Thoracic aorta (tissue), 2 donors: ENCODE data around the gene NOL4L. TPM values are rescaled to one million over a fixed set of nuclear protein-coding genes. Genes with fewer than 3 reads are reported as not detected.

Experiments
- ATAC-seq: fragments of 150-250 bp; one replicate; pipeline ENCODE4 v1.8.0; 2017; ENCODE audit warnings: low read depth; ENCODE audit not compliant: insufficient number of reproducible peaks, low FRiP score
- DNase-seq: peaks from one replicate; pipeline ENCODE4 v3.0.0-alpha.2; 2020; ENCODE audit warnings: low spot score
- H3K27ac ChIP-seq, 2 donors: fragments of 200-600 bp; sonication (generic); 1 replicate in 1 of 2; 2 replicates in 1 of 2; pipeline ENCODE4 v1.5.1; 2016; ENCODE audit warnings: mild to moderate bottlenecking in 2 of 2, moderate library complexity in 2 of 2
- H3K27me3 ChIP-seq: fragments of 200-600 bp; sonication (generic); replicated peaks from 2 replicates; pipeline ENCODE4 v1.6.0; 2016; ENCODE audit warnings: mild to moderate bottlenecking; ENCODE audit not compliant: insufficient read depth
- H3K36me3 ChIP-seq: fragments of 200-600 bp; sonication (generic); one replicate; pipeline ENCODE4 v1.5.1; 2016
- H3K4me1 ChIP-seq, 2 donors: fragments of 200-600 bp; sonication (generic); 1 replicate in 1 of 2; 2 replicates in 1 of 2; pipeline versions ENCODE4 v1.5.1 to v1.6.0; 2016; ENCODE audit warnings: low read depth in 2 of 2, mild to moderate bottlenecking in 1 of 2; ENCODE audit not compliant: control insufficient read depth in 1 of 2
- H3K4me3 ChIP-seq: fragments of 200-600 bp; sonication (generic); 2 replicates; pipeline ENCODE4 v1.5.1; 2016; ENCODE audit warnings: mild to moderate bottlenecking
- H3K9me3 ChIP-seq: fragments of 200-600 bp; sonication (generic); 2 replicates; pipeline ENCODE4 v1.5.1; 2016
- total RNA-seq, 2 donors: library from RNA; depleted of rRNA; stranded (reverse); fragments of >200 nt; gene quantifications; one replicate each; pipeline versions ENCODE4 v1.1.0 to v1.2.3, GENCODE V29; 2016
- TF ChIP-seq, protein P1 (sequence below): fragments of 200-600 bp; sonication (generic); IDR thresholded peaks from one replicate; pipeline ENCODE4 v1.5.1; 2019; ENCODE audit warnings: antibody characterized with exemption

Gene NOL4L
- total RNA-seq, 2 donors from 2014 or later: 17.5 to 23.7 TPM

DNA sequence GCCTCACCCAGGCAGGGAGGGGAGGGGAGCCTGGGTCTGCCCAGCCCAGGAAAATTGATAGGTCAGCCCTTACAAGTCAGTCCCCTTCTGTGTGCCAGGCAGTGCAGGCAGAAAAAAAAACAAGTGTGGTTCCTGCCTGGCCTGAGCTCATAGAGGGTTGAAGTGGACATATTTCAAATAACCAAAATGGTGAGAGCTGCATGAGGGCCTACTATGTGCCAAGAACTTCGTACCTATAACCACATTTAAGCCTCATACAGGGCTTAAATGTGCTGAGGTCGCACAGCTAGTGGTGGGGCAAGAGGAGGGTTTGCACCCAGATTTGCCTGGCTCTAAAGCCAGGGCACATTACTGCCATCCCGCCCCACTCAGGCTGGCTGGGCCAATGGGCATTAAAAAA is 6.9 kb upstream of the NOL4L start:
- no peaks in the 10 kb centered on the region for H3K4me1 ChIP-seq
- no peak overlapping the region for H3K27ac ChIP-seq
- H3K4me3 ChIP-seq: no peak overlapping the region
- DNase-seq: no peak
- no peak for ATAC-seq
- no peaks in the 10 kb centered on the region for H3K27me3 ChIP-seq
- no peaks in the 10 kb centered on the region for H3K9me3 ChIP-seq
- TF ChIP-seq, protein P1, sequence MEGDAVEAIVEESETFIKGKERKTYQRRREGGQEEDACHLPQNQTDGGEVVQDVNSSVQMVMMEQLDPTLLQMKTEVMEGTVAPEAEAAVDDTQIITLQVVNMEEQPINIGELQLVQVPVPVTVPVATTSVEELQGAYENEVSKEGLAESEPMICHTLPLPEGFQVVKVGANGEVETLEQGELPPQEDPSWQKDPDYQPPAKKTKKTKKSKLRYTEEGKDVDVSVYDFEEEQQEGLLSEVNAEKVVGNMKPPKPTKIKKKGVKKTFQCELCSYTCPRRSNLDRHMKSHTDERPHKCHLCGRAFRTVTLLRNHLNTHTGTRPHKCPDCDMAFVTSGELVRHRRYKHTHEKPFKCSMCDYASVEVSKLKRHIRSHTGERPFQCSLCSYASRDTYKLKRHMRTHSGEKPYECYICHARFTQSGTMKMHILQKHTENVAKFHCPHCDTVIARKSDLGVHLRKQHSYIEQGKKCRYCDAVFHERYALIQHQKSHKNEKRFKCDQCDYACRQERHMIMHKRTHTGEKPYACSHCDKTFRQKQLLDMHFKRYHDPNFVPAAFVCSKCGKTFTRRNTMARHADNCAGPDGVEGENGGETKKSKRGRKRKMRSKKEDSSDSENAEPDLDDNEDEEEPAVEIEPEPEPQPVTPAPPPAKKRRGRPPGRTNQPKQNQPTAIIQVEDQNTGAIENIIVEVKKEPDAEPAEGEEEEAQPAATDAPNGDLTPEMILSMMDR: no peak
- no peaks in the 10 kb centered on the region for H3K36me3 ChIP-seq

DNA sequence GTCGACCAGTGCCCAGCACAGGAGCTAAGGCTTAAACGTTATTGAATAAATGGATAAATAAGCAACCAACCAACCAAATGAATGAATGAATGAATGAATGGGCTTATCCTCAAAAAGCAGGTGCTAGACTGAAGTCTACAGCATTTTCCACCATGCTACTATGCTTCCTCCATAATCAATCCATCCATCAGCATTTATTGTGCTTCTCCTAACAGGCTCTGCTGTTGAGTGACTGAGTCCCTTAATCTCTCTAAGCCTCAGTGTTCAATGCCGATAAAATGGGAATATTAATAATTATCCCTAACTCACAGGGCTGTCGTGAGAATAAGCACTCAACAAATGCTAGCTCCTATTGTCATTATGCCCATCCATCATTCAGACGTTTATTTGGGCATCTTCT is 4.6 kb upstream of the NOL4L start:
- H3K27me3 ChIP-seq: no peaks in the 10 kb centered on the region
- H3K4me1 ChIP-seq: peaks cover 0 to 5% of the 10 kb centered on the region in 2 donors
- H3K27ac ChIP-seq: no peak overlapping the region
- H3K9me3 ChIP-seq: no peaks in the 10 kb centered on the region
- H3K36me3 ChIP-seq: no peaks in the 10 kb centered on the region
- ATAC-seq (no peak), DNase-seq (no peak)
- no peak overlapping the region for H3K4me3 ChIP-seq
- TF ChIP-seq, protein P1: no peak

DNA sequence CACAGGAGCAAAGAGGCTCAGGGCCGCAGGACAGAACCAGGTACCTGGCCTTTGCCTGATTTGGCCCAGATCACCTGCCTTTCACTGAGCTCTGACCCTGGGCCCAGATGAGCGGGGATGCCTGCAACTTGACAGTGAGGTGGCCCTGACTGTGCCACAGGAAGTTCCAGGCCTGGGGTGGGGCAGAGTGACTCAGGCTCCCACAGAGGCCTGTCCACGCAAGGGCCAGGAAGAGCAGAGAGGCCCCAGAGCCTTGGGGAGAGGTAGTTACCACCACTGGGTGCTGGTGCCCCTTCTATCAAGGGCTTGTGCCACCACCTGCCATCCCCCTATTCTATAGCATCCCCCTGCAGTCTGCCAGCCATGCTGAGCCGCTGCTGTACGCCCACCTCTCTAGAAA is 4.1 kb upstream of the NOL4L start:
- Histone ChIP-seq H3K9me3 (no peaks in the 10 kb centered on the region), H3K4me1 (peaks cover 0 to 5% of the 10 kb centered on the region in 2 donors), H3K36me3 (no peaks in the 10 kb centered on the region), H3K27ac (no peak overlapping the region), H3K27me3 (no peaks in the 10 kb centered on the region), H3K4me3 (no peak overlapping the region)
- no peak for DNase-seq
- TF ChIP-seq, protein P1: no peak
- ATAC-seq: no peak

DNA sequence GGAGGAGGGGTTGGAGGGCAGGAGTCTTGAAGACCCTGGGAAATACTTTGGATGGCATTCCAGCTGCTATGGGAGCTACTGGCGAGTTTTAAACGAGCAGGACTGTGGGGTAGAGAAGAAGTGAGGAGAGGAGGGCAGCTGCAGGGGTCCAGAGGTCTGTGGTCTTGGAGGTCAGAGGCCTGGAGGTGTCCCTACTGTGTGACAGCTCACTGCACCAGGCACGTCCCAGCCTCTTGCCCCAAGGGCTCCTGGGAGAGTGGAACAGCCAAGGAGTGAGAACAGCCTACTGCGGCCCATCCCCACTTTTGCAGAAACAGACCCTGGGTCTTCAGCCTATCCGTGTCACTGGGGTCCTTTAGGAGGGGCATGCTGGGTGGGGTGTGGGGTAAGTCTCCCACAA is 2.9 kb upstream of the NOL4L start:
- Histone ChIP-seq H3K27me3 (no peaks in the 10 kb centered on the region), H3K9me3 (no peaks in the 10 kb centered on the region), H3K27ac (no peak overlapping the region), H3K4me1 (peaks cover 0 to 5% of the 10 kb centered on the region in 2 donors), H3K36me3 (no peaks in the 10 kb centered on the region), H3K4me3 (no peak overlapping the region)
- TF ChIP-seq, protein P1: no peak
- DNase-seq (no peak), ATAC-seq (no peak)

DNA sequence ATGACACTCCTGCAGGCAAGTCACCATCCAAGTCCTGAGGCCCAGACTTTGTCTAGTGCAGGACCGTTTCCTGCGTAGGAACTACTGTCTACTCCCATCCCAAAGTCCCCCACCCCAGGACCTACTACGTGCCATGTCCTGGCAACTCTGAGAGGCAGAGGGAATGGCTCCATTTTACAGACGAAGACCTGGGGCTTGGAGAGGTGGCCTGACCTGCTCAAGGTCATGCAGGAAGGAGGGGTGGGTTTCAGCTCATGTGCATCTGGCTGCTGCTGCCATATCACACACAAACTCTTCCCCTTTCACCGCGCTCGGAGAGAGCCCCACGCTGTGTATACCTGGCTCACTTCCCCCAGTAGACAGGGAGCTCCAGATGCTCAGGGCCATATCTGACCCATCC is 1.2 kb upstream of the NOL4L start:
- TF ChIP-seq, protein P1: no peak
- H3K4me3 ChIP-seq: no peak overlapping the region
- H3K9me3 ChIP-seq: no peaks in the 10 kb centered on the region
- H3K27me3 ChIP-seq: no peaks in the 10 kb centered on the region
- no peak for DNase-seq
- H3K4me1 ChIP-seq: peaks cover 0 to 5% of the 10 kb centered on the region in 2 donors
- ATAC-seq: no peak
- H3K27ac ChIP-seq: no peak overlapping the region
- no peaks in the 10 kb centered on the region for H3K36me3 ChIP-seq
